GM21526 (cell line): Measurements from ENCODE around the gene SLC9A9.

ENCODE experiments used
- ATAC-seq: cut with Tn5 transposase; IDR thresholded peaks from one replicate; pipeline ENCODE4 v1.9.1; 2021; ENCODE audit warnings: moderate library complexity; ENCODE audit not compliant: unreplicated experiment, low FRiP score

Gene SLC9A9

GRCh38 chr3:143239031-143239430, 609.2 kb downstream of the SLC9A9 start:
- ATAC-seq: no peak

- ATAC-seq: no peak
Observed at GRCh38 chr3:143237077-143237627, 611.1 kb downstream of the SLC9A9 start.

- no peak for ATAC-seq
Observed at GRCh38 chr3:143236226-143236964, 611.9 kb downstream of the SLC9A9 start.

- no peak for ATAC-seq
Observed at GRCh38 chr3:143235614-143236204, 612.6 kb downstream of the SLC9A9 start.

- ATAC-seq: no peak
Observed at GRCh38 chr3:143234526-143234925, 613.7 kb downstream of the SLC9A9 start.

- ATAC-seq: no peak
Observed at GRCh38 chr3:143232981-143233380, 615.3 kb downstream of the SLC9A9 start.

GRCh38 chr3:143228405-143228804, 619.9 kb downstream of the SLC9A9 start:
- no peak for ATAC-seq

- no peak for ATAC-seq
Observed at GRCh38 chr3:143226678-143227291, 621.5 kb downstream of the SLC9A9 start.

- no peak for ATAC-seq
Observed at GRCh38 chr3:143224716-143225115, 623.6 kb downstream of the SLC9A9 start.

- ATAC-seq: no peak
Observed at GRCh38 chr3:143222981-143223380, 625.3 kb downstream of the SLC9A9 start.

- no peak for ATAC-seq
Observed at GRCh38 chr3:143222505-143222904, 625.8 kb downstream of the SLC9A9 start.

- no peak for ATAC-seq
Observed at GRCh38 chr3:143221446-143221845, 626.8 kb downstream of the SLC9A9 start.

- peak; percentile 55 for ATAC-seq
Observed at GRCh38 chr3:143220741-143221140, 627.5 kb downstream of the SLC9A9 start.

GRCh38 chr3:143218166-143218835, 630.0 kb downstream of the SLC9A9 start:
- ATAC-seq: no peak

GRCh38 chr3:143217283-143217682, 631.0 kb downstream of the SLC9A9 start:
- no peak for ATAC-seq

- ATAC-seq: no peak
Observed at GRCh38 chr3:143216709-143217182, 631.5 kb downstream of the SLC9A9 start.
